ENCODE data around the gene SNTN.

GRCh38 chr3:63670544-63670943 lies 18.1 kb downstream of the SNTN start:
- no peak for TF ChIP-seq SUZ12 (IDR thresholded peaks at IDR 0.05; ENCODE audit: extremely low read depth, insufficient read depth, insufficient read length)
- TF ChIP-seq ZNF274 (IDR thresholded peaks at IDR 0.05; ENCODE audit: low read depth, low read length), result no peak
- no peak for TF ChIP-seq YY1 (IDR thresholded peaks at IDR 0.05; ENCODE audit: insufficient read depth, insufficient read length)
